ENCODE measurements around the gene KLC4. TPM values are rescaled to one million over a fixed set of nuclear protein-coding genes. Genes with fewer than 3 reads are reported as not detected.

KLC4 gene
- total RNA-seq, 2 experiments from 2014 or later = 10.6 to 11.5 TPM

- ATAC-seq (no peak), DNase-seq (no peak)
- POLR2A ChIA-PET = interaction anchor here (1.5 kb wide), 1 partner anchor 59 kb away, joined by 3 read pairs; no protein-coding TSS in a partner anchor
- no peak for TF ChIP-seq CTCF (IDR thresholded peaks at IDR 0.05)
- intact Hi-C loops (cut with micrococcal nuclease) = no loop called here
- CTCF ChIA-PET = interaction anchor here (0.8 to 3.0 kb wide), 3 partner anchors 13 to 47 kb away, joined by 3 to 10 read pairs (median 4); no protein-coding TSS in a partner anchor
- no peaks in the 10 kb centered on the region for H3K27me3 Mint-ChIP-seq
- H3K4me3 Mint-ChIP-seq = no peak overlapping the region
- no peaks in the 10 kb centered on the region for H3K36me3 Mint-ChIP-seq (ENCODE audit: low read depth)
- H3K27ac Mint-ChIP-seq = no peak overlapping the region
- peaks cover 2% of the 10 kb centered on the region for H3K4me1 Mint-ChIP-seq (ENCODE audit: low read depth)
- no peaks in the 10 kb centered on the region for H3K9me3 Mint-ChIP-seq
Observed at GRCh38 chr6:43097502-43097901, 38.1 kb downstream of the KLC4 start.

GRCh38 chr6:43101497-43101896, 42.1 kb downstream of the KLC4 start:
- Mint-ChIP-seq H3K36me3 (ENCODE audit: low read depth) (no peaks in the 10 kb centered on the region), H3K4me1 (ENCODE audit: low read depth) (peaks cover 2% of the 10 kb centered on the region), H3K27ac (no peak overlapping the region), H3K4me3 (no peak overlapping the region), H3K9me3 (no peaks in the 10 kb centered on the region), H3K27me3 (no peaks in the 10 kb centered on the region)
- ATAC-seq (no peak), DNase-seq (no peak)
- ChIA-PET CTCF (no interaction called here), POLR2A (no interaction called here)
- intact Hi-C loops (cut with micrococcal nuclease) = no loop called here
- TF ChIP-seq CTCF (IDR thresholded peaks at IDR 0.05) = no peak

GRCh38 chr6:43103253-43103876, 43.9 kb downstream of the KLC4 start:
- H3K27ac Mint-ChIP-seq = no peak overlapping the region
- H3K27me3 Mint-ChIP-seq = no peaks in the 10 kb centered on the region
- intact Hi-C loops (cut with micrococcal nuclease) = no loop called here
- POLR2A ChIA-PET = interaction anchor here (0.7 kb wide), 1 partner anchor 1037 kb away, joined by 3 read pairs; no protein-coding TSS in a partner anchor
- no peaks in the 10 kb centered on the region for H3K36me3 Mint-ChIP-seq (ENCODE audit: low read depth)
- H3K4me1 Mint-ChIP-seq (ENCODE audit: low read depth) = peaks cover 2% of the 10 kb centered on the region
- TF ChIP-seq CTCF (IDR thresholded peaks at IDR 0.05) = no peak
- no peak for DNase-seq
- H3K9me3 Mint-ChIP-seq = no peaks in the 10 kb centered on the region
- ATAC-seq = no peak
- CTCF ChIA-PET = interaction anchor here (1.0 kb wide), 1 partner anchor 202 kb away, joined by 3 read pairs; no protein-coding TSS in a partner anchor
- no peak overlapping the region for H3K4me3 Mint-ChIP-seq

- H3K27me3 Mint-ChIP-seq = no peaks in the 10 kb centered on the region
- ChIA-PET POLR2A (no interaction called here), CTCF (no interaction called here)
- TF ChIP-seq CTCF (IDR thresholded peaks at IDR 0.05) = no peak
- H3K27ac Mint-ChIP-seq = no peak overlapping the region
- ATAC-seq (no peak), DNase-seq (no peak)
- H3K4me1 Mint-ChIP-seq (ENCODE audit: low read depth) = peaks cover 2% of the 10 kb centered on the region
- no peaks in the 10 kb centered on the region for H3K36me3 Mint-ChIP-seq (ENCODE audit: low read depth)
- H3K9me3 Mint-ChIP-seq = no peaks in the 10 kb centered on the region
- H3K4me3 Mint-ChIP-seq = no peak overlapping the region
- intact Hi-C loops (cut with micrococcal nuclease) = no loop called here
Observed at GRCh38 chr6:43105538-43106222, 46.2 kb downstream of the KLC4 start.

All from activated CD8-positive, alpha-beta T cell treated with anti-CD3 and anti-CD28 coated beads for 36 hours (primary cell).